DND-41 (cell line): ENCODE results near the gene CDCA3.

Experiments used
- ATAC-seq: fragments of 200-7000 bp; cut with Tn5 transposase; 3 replicates; pipeline ENCODE4 v1.9.1; 2021; ENCODE audit warnings: low read depth; ENCODE audit not compliant: insufficient read depth
- DNase-seq: peaks from one replicate; pipeline ENCODE4 v3.0.0-alpha.2; 2020
- H2AFZ ChIP-seq: 2 replicates; pipeline ENCODE4 v1.6.0; 2012; ENCODE audit warnings: low read depth, low read length
- H3K27ac ChIP-seq: 2 replicates; pipeline ENCODE4 v1.5.1; 2012; ENCODE audit warnings: low read length, inconsistent platforms
- H3K27me3 ChIP-seq: fragments of 200-600 bp; sonication (generic); 2 replicates; pipeline ENCODE4 v1.6.0; 2012; ENCODE audit warnings: low read length, mild to moderate bottlenecking, inconsistent platforms; ENCODE audit not compliant: insufficient read depth, poor library complexity
- H3K36me3 ChIP-seq: 2 replicates; pipeline ENCODE4 v1.5.1; 2012; ENCODE audit warnings: low read length, inconsistent platforms; ENCODE audit not compliant: insufficient read depth
- H3K4me1 ChIP-seq: 2 replicates; pipeline ENCODE4 v1.5.1; 2012; ENCODE audit warnings: mild to moderate bottlenecking, low read length; ENCODE audit not compliant: insufficient read depth
- H3K4me2 ChIP-seq: 2 replicates; pipeline ENCODE4 v1.6.0; 2012; ENCODE audit warnings: mild to moderate bottlenecking, moderate library complexity, low read length, inconsistent platforms; ENCODE audit not compliant: insufficient read depth
- H3K4me3 ChIP-seq, 2 experiments: fragments of 200-600 bp in 1 of 2; shearing (Covaris generic) in 1 of 2; 2 replicates each; pipeline ENCODE4 v1.5.1; 2012 to 2016; ENCODE audit warnings: inconsistent platforms in 2 of 2, low read length in 2 of 2, mild to moderate bottlenecking in 2 of 2, low read depth in 1 of 2, moderate library complexity in 1 of 2
- H3K79me2 ChIP-seq: 2 replicates; pipeline ENCODE4 v1.6.0; 2012; ENCODE audit warnings: low read length, inconsistent platforms; ENCODE audit not compliant: insufficient read depth
- H3K9ac ChIP-seq: 2 replicates; pipeline ENCODE4 v1.6.0; 2012; ENCODE audit warnings: low read depth, mild to moderate bottlenecking, inconsistent platforms, low read length, moderate library complexity
- H3K9me3 ChIP-seq: 2 replicates; pipeline ENCODE4 v1.5.1; 2012; ENCODE audit warnings: low read length, moderate library complexity, mild to moderate bottlenecking, inconsistent platforms; ENCODE audit not compliant: insufficient read depth, severe bottlenecking
- H4K20me1 ChIP-seq: 2 replicates; pipeline ENCODE4 v1.6.0; 2012; ENCODE audit warnings: low read length; ENCODE audit not compliant: insufficient read depth
- CTCF ChIP-seq: IDR thresholded peaks from 2 replicates; pipeline ENCODE4 v1.5.1; 2012; ENCODE audit warnings: borderline replicate concordance, low read length, moderate library complexity, mild to moderate bottlenecking; ENCODE audit not compliant: poor library complexity, severe bottlenecking; ENCODE audit errors: extremely low read depth
- EZH2 ChIP-seq: IDR thresholded peaks from 3 replicates; pipeline ENCODE4 v1.6.1; 2012; ENCODE audit warnings: borderline replicate concordance, low read depth, mild to moderate bottlenecking, moderate library complexity, low read length, inconsistent platforms; ENCODE audit not compliant: severe bottlenecking

The CDCA3 gene

DNA sequence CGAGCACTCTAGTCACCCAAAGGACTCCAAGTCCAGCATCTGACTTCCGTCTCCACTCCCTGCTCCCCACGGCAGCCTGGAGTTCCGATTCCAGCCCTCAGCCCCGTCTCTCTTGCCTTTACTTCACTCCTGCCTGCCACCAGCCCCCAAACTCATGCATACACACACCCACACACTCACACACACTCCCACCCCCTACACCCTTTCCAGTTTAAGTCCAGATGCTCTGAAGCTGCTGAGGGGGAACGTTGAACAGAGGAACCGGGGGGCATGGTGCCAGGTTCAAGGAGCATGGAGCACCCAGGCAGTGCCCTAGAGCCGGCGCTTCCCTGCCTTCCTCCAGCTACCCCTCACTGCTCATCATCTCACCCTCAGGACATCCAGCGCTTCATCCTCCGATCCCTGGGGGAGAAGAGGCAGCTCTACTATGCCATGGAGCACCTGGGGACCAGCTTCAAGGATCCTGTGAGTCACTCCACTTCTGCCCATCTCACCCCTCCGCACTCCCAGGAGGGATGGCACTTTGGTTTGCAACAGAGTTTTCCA lies 19.6 kb downstream of the CDCA3 start:
- Histone ChIP-seq H3K27me3 (peaks cover 56% of the 10 kb centered on the region), H3K4me3 (no peak overlapping the region), H3K9me3 (no peaks in the 10 kb centered on the region), H3K9ac (no peak overlapping the region), H3K4me2 (no peak overlapping the region), H3K4me1 (peaks cover 15% of the 10 kb centered on the region), H4K20me1 (peaks cover 7% of the 10 kb centered on the region; the same call in 1 of the 2 replicates), H3K79me2 (no peaks in the 10 kb centered on the region), H3K27ac (no peak overlapping the region), H3K36me3 (no peaks in the 10 kb centered on the region), H2AFZ (no peak overlapping the region)
- TF ChIP-seq EZH2 = no peak
- no peak for TF ChIP-seq CTCF
- DNase-seq = no peak
- no peak for ATAC-seq

GRCh38 chr12:6830999-6831398 lies 20.1 kb downstream of the CDCA3 start:
- Histone ChIP-seq H3K4me3 (no peak overlapping the region), H3K36me3 (no peaks in the 10 kb centered on the region), H3K27ac (no peak overlapping the region), H3K4me2 (no peak overlapping the region), H4K20me1 (peaks cover 7% of the 10 kb centered on the region; the same call in 1 of the 2 replicates), H3K9ac (no peak overlapping the region), H3K79me2 (no peaks in the 10 kb centered on the region), H2AFZ (no peak overlapping the region), H3K27me3 (peaks cover 62% of the 10 kb centered on the region), H3K9me3 (no peaks in the 10 kb centered on the region), H3K4me1 (peaks cover 15% of the 10 kb centered on the region)
- TF ChIP-seq EZH2 (no peak), CTCF (no peak)
- no peak for ATAC-seq
- DNase-seq = no peak

- Histone ChIP-seq H3K36me3 (no peaks in the 10 kb centered on the region), H3K27me3 (peaks cover 66% of the 10 kb centered on the region), H3K79me2 (no peaks in the 10 kb centered on the region), H3K9me3 (no peaks in the 10 kb centered on the region), H3K4me1 (peaks cover 15% of the 10 kb centered on the region), H3K27ac (no peak overlapping the region), H3K4me2 (no peak overlapping the region), H4K20me1 (peaks cover 8% of the 10 kb centered on the region; the same call in 1 of the 2 replicates), H3K4me3 (no peak overlapping the region), H3K9ac (no peak overlapping the region), H2AFZ (no peak overlapping the region)
- no peak for DNase-seq
- TF ChIP-seq EZH2 (no peak), CTCF (no peak)
- no peak for ATAC-seq
These were observed 20.7 kb downstream of the CDCA3 start for GRCh38 chr12:6830286-6830890.
